AG04450 (cell line): ENCODE data around the gene UNC5CL. TPM values are rescaled to one million over a fixed set of nuclear protein-coding genes. Genes with fewer than 3 reads are reported as not detected.
"Not testable (repeated sequence)": the region's sequence is repeated elsewhere in the genome, so short reads cannot be mapped to it uniquely, and the experiment has no call there.

Experiments used
- CTCF ChIA-PET: fragments of 300-600, 350-600 bp; formaldehyde crosslinking; extraction: SDS; loops from one replicate; lab custom pipeline; 2022; ENCODE audit warnings: antibody characterized with exemption, inconsistent platforms; lab: Charles Lee
- POLR2A ChIA-PET: fragments of 350-600 bp; formaldehyde crosslinking; extraction: SDS; loops from one replicate; lab custom pipeline; 2021; ENCODE audit warnings: antibody characterized with exemption, inconsistent platforms; lab: Yijun Ruan, JAX
- DNase-seq: peaks from one replicate; pipeline ENCODE4 v3.0.0-alpha.2; 2011; ENCODE audit warnings: low read depth, low spot score
- H3K27ac ChIP-seq: one replicate; pipeline ENCODE4 v1.5.1; 2012; ENCODE audit warnings: low read depth, low read length, control low read depth
- H3K27me3 ChIP-seq: one replicate; pipeline ENCODE4 v1.6.0; 2012; ENCODE audit warnings: low read length; ENCODE audit not compliant: control insufficient read depth, insufficient read depth
- H3K4me3 ChIP-seq: 2 replicates; pipeline ENCODE4 v1.5.1; 2011; ENCODE audit warnings: mild to moderate bottlenecking, low read depth, low read length, control low read depth
- H3K9me3 ChIP-seq: 2 replicates; pipeline ENCODE4 v1.5.1; 2012; ENCODE audit warnings: low read length; ENCODE audit not compliant: control insufficient read depth, insufficient read depth
- CTCF ChIP-seq: IDR thresholded peaks from 2 replicates; pipeline ENCODE4 v1.5.1; 2011; ENCODE audit warnings: low read depth, low read length, control low read depth, inconsistent platforms
- polyA plus RNA-seq: library from polyadenylated mRNA; depleted of rRNA; stranded (reverse); fragments of >200 nt; gene quantifications from 2 replicates; pipeline ENCODE4 v1.2.3, GENCODE V29; 2011

The UNC5CL gene
- polyA plus RNA-seq, 1 experiment = 0.02 TPM

DNA sequence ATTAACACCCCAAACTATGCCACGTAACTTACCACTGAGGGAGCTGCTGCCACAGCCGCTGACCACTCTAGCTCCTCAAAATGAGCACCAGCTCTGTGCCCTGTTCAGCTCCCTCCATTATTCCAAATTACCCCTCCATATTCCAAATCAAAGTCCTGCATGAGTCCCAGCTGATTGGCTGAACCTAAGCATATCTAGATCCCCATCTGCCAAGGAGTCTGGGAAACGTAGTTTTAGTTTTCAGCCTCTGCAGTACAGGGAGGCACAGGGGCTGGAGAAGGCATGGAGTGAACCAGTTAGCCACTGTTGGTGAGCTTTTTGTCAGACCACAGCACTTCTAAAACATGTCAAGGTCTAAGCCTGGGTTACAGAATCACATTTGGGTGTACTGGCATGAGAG, 15.9 kb downstream of the UNC5CL start:
- POLR2A ChIA-PET = no interaction called here
- TF ChIP-seq CTCF = no peak
- H3K27me3 ChIP-seq = no peaks in the 10 kb centered on the region
- CTCF ChIA-PET = interaction anchor here (1.0 to 10.3 kb wide), 2 partner anchors 16 to 128 kb away, joined by 5 to 183 read pairs; partner anchors contain the start of gene UNC5CL
- H3K9me3 ChIP-seq = no peaks in the 10 kb centered on the region
- H3K27ac ChIP-seq = no peak overlapping the region
- DNase-seq = no peak
- no peak overlapping the region for H3K4me3 ChIP-seq

DNA sequence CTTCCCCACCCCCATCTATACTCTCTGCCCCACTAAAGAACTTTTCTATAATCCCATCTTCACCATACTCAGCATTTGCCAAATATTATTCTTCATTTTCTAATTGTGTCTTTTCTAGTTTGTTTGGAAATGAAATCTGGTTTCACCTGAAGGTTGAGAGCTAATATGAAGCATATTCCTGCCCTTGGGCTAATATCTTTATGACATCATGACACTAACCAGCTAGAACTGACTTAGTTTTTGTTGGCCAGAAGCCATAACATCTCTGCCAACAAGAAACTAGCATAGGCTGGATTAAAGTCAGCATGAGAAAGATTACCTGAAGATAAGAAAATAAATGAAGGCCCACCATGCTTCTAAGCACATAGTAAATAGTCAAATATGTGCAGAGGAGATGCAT, 16.7 kb downstream of the UNC5CL start:
- POLR2A ChIA-PET = no interaction called here

GRCh38 chr6:41021832-41022231, 17.2 kb downstream of the UNC5CL start:
- H3K4me3 ChIP-seq = no peak overlapping the region
- ChIA-PET POLR2A (no interaction called here), CTCF (interaction anchor here (0.6 to 1.2 kb wide), 2 partner anchors 17 to 82 kb away, joined by 3 to 5 read pairs; partner anchors contain the start of gene UNC5CL)
- H3K9me3 ChIP-seq = no peaks in the 10 kb centered on the region
- no peak overlapping the region for H3K27ac ChIP-seq
- no peak for DNase-seq
- peak; percentile 45 for TF ChIP-seq CTCF
- H3K27me3 ChIP-seq = peaks cover 5% of the 10 kb centered on the region

More for the DNA sequence above, 16.7 kb downstream of the UNC5CL start:
- Histone ChIP-seq H3K27me3 (peaks cover 5% of the 10 kb centered on the region), H3K9me3 (no peaks in the 10 kb centered on the region), H3K27ac (no peak overlapping the region), H3K4me3 (no peak overlapping the region)
- CTCF ChIA-PET = interaction anchor here (0.6 to 10.3 kb wide), 3 partner anchors 17 to 127 kb away, joined by 3 to 183 read pairs (median 5); partner anchors contain the start of gene UNC5CL
- no peak for TF ChIP-seq CTCF
- DNase-seq = no peak

DNA sequence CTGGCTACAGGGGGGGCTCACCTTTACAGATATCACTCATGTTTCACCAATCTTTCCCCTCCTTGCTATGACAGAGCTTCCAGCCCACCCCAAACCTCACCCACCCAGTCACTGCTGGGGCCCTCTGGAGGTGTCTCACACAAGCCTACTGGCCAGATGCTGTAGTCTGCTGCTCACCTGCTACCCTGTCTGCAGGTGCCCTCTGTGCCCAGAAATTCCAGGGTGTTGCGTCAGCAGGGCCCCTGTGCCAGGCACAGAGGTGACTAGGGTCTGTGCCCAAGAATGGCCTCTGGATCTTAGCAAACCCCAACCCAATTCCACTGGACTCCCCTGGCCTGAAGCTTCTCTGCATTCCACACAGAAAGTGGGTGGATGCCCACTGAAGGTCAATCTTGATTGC, 21.4 kb downstream of the UNC5CL start:
- no peak for TF ChIP-seq CTCF
- CTCF ChIA-PET = interaction anchor here (1.1 to 2.3 kb wide), 2 partner anchors 10 to 13 kb away, joined by 3 to 13 read pairs; no protein-coding TSS in a partner anchor
- POLR2A ChIA-PET = no interaction called here
- Histone ChIP-seq H3K9me3 (no peaks in the 10 kb centered on the region), H3K27ac (no peak overlapping the region), H3K4me3 (no peak overlapping the region), H3K27me3 (peaks cover 5% of the 10 kb centered on the region)
- DNase-seq = no peak

GRCh38 chr6:41015860-41016259, 23.2 kb downstream of the UNC5CL start:
- POLR2A ChIA-PET, H3K9me3 ChIP-seq, H3K27ac ChIP-seq, H3K27me3 ChIP-seq, DNase-seq, H3K4me3 ChIP-seq: not testable (repeated sequence)
- CTCF ChIA-PET = interaction anchor here (4.7 kb wide), 1 partner anchor 11 kb away, joined by 29 read pairs; no protein-coding TSS in a partner anchor
